ENCODE measurements around the gene GUCD1.

GRCh38 chr22:24582056-24582814 lies 27.3 kb upstream of the GUCD1 start:
- no peak for TF ChIP-seq ZNF292 (tag by site-specific recombination; IDR thresholded peaks at IDR 0.05; ENCODE audit: borderline replicate concordance, low read depth)
- TF ChIP-seq TCF7L2 (IDR thresholded peaks at IDR 0.05; ENCODE audit: borderline replicate concordance, low read depth, low read length) = no peak
- no peak for TF ChIP-seq ZNF623 (tag by site-specific recombination; IDR thresholded peaks at IDR 0.05)
- no peak for TF ChIP-seq CTCF (tag by site-specific recombination; IDR thresholded peaks at IDR 0.05)
- no peak for TF ChIP-seq SCRT2 (tag by site-specific recombination; IDR thresholded peaks at IDR 0.05)
- no peak for TF ChIP-seq ZBTB1 (tag by site-specific recombination; IDR thresholded peaks at IDR 0.05)
- TF ChIP-seq, protein P1, sequence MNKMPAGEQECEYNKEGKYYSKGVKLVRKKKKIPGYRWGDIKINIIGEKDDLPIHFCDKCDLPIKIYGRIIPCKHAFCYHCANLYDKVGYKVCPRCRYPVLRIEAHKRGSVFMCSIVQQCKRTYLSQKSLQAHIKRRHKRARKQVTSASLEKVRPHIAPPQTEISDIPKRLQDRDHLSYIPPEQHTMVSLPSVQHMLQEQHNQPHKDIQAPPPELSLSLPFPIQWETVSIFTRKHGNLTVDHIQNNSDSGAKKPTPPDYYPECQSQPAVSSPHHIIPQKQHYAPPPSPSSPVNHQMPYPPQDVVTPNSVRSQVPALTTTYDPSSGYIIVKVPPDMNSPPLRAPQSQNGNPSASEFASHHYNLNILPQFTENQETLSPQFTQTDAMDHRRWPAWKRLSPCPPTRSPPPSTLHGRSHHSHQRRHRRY (tag by site-specific recombination; IDR thresholded peaks at IDR 0.05) = no peak
- TF ChIP-seq ZNF529 (tag by site-specific recombination; IDR thresholded peaks at IDR 0.05; ENCODE audit: insufficient replicate concordance) = no peak
- TF ChIP-seq HOXD13 (CRISPR knock-in tag; IDR thresholded peaks at IDR 0.05; ENCODE audit: borderline replicate concordance) = no peak
- no peak for TF ChIP-seq SCRT1 (tag by site-specific recombination; IDR thresholded peaks at IDR 0.05; ENCODE audit: borderline replicate concordance)
- TF ChIP-seq ZNF23 (tag by site-specific recombination; IDR thresholded peaks at IDR 0.05; ENCODE audit: borderline replicate concordance) = no peak
